Panc1 (cell line): ENCODE results near the gene TMEM235.

ENCODE experiments used
- CTCF ChIP-seq: fragments of 450-650 bp; IDR thresholded peaks from 2 replicates; pipeline ENCODE4 v1.5.1; 2017; ENCODE audit warnings: mild to moderate bottlenecking
- POLR2AphosphoS5 ChIP-seq: IDR thresholded peaks from 2 replicates; pipeline ENCODE4 v1.6.1; 2012; ENCODE audit warnings: mild to moderate bottlenecking, low read depth, low read length, moderate library complexity
- SIN3A ChIP-seq: IDR thresholded peaks from 2 replicates; pipeline ENCODE4 v1.6.1; 2012; ENCODE audit warnings: low read depth, mild to moderate bottlenecking, low read length, moderate library complexity, borderline replicate concordance; ENCODE audit not compliant: insufficient read depth
- TCF7L2 ChIP-seq: IDR thresholded peaks from 2 replicates; pipeline ENCODE4 v1.6.1; 2011; ENCODE audit warnings: mild to moderate bottlenecking, low read depth, low read length, inconsistent platforms
- TF ChIP-seq, protein P1 (sequence below), 2 experiments: IDR thresholded peaks; 2 replicates each; pipeline ENCODE4 v1.6.1; 2011 to 2012; ENCODE audit warnings: low read depth in 2 of 2, control low read depth in 1 of 2, low read length in 1 of 2, mild to moderate bottlenecking in 1 of 2, moderate library complexity in 1 of 2; ENCODE audit not compliant: insufficient read depth in 1 of 2

DNA sequence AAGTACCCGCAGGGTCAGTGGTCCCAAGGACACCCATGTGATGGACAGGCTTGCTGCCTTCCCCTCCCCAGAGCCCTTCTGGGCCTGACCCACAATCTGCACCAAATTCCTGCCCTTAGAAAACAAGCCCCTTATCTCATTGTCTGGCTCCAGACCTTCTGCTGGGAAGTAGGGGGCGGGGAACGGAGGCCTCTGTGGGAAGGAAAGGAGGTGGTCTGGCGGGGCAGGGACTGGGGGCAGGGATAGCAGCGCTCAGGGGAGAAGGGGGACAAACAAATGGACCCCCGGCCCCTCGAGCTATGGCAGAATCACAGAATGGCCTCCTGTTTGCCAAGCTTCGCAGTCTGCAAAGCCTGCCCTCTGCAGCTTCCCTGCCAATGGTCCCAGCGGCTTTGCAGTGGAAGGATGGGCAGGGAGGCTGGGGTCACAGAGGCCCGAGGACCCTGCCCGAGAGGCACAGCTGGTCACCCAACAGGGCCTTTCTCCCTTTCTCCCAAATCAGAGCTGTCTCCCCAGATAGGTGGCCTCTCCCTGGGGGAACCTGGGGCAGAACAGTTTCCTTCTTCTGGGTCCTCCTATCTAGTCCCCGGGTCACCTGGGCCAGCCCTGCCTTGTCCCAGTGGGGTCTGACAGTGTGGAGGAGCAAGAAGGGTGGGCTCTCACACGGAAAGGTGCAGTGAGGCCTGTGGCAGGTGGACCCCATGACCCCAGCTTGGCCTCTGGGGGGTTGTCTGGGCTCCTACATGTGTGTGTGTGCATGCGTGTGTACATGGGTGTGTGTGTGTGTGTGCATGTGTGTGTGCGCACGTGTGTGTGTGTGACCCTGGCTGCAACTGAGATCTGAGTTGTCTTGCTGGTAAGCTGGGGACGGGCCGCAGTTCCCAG, 25.5 kb downstream of the TMEM235 start:
- TF ChIP-seq, protein P1, sequence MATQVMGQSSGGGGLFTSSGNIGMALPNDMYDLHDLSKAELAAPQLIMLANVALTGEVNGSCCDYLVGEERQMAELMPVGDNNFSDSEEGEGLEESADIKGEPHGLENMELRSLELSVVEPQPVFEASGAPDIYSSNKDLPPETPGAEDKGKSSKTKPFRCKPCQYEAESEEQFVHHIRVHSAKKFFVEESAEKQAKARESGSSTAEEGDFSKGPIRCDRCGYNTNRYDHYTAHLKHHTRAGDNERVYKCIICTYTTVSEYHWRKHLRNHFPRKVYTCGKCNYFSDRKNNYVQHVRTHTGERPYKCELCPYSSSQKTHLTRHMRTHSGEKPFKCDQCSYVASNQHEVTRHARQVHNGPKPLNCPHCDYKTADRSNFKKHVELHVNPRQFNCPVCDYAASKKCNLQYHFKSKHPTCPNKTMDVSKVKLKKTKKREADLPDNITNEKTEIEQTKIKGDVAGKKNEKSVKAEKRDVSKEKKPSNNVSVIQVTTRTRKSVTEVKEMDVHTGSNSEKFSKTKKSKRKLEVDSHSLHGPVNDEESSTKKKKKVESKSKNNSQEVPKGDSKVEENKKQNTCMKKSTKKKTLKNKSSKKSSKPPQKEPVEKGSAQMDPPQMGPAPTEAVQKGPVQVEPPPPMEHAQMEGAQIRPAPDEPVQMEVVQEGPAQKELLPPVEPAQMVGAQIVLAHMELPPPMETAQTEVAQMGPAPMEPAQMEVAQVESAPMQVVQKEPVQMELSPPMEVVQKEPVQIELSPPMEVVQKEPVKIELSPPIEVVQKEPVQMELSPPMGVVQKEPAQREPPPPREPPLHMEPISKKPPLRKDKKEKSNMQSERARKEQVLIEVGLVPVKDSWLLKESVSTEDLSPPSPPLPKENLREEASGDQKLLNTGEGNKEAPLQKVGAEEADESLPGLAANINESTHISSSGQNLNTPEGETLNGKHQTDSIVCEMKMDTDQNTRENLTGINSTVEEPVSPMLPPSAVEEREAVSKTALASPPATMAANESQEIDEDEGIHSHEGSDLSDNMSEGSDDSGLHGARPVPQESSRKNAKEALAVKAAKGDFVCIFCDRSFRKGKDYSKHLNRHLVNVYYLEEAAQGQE (IDR thresholded peaks at IDR 0.05; ENCODE audit: insufficient read depth in 1 of 2, low read depth in 2 of 2, low read length in 1 of 2), result no peak
- TF ChIP-seq CTCF (no peak), POLR2AphosphoS5 (no peak), TCF7L2 (no peak), SIN3A (no peak)
